B cell (primary cell): ENCODE measurements around the gene TCF25. TPM values are rescaled to one million over a fixed set of nuclear protein-coding genes. Genes with fewer than 3 reads are reported as not detected.

Experiments used
- ATAC-seq: fragments of 200-7000 bp; cut with Tn5 transposase; one replicate; pipeline ENCODE4 v1.10.0; 2021; ENCODE audit warnings: low read depth, mild to moderate bottlenecking, moderate number of reproducible peaks, moderate library complexity
- CTCF ChIA-PET: fragments of 350-600 bp; sonication (Branson Sonifier 250); formaldehyde crosslinking; loops from one replicate; lab custom pipeline; 2021; ENCODE audit warnings: antibody characterized with exemption, inconsistent platforms; lab: Charles Lee
- POLR2A ChIA-PET: fragments of 350-600 bp; sonication (Branson Sonifier 250); formaldehyde crosslinking; loops from one replicate; lab custom pipeline; 2021; ENCODE audit warnings: antibody characterized with exemption; lab: Charles Lee
- DNase-seq: peaks from one replicate; pipeline ENCODE4 v3.0.0; 2013
- H2AFZ ChIP-seq: 2 replicates; pipeline ENCODE4 v1.6.1; 2012; ENCODE audit warnings: mild to moderate bottlenecking, low read depth, low read length; ENCODE audit not compliant: insufficient read depth, poor library complexity, severe bottlenecking
- H3K27ac ChIP-seq, 2 donors: 1 replicate in 1 of 2; 2 replicates in 1 of 2; pipeline ENCODE4 v1.5.1; 2012 to 2013; ENCODE audit warnings: low read length in 2 of 2, mild to moderate bottlenecking in 2 of 2, moderate library complexity in 1 of 2
- H3K27me3 ChIP-seq, 4 experiments: fragments of 200-600 bp in 1 of 4; sonication (generic) in 1 of 4; replicated peaks in 1 of 4; 1 replicate in 2 of 4; 2 replicates in 2 of 4; pipeline versions ENCODE4 v1.6.1 to v1.7.0; 2013 to 2016; ENCODE audit warnings: low read length in 3 of 4, mild to moderate bottlenecking in 2 of 4, mixed read lengths in 1 of 4, moderate library complexity in 1 of 4; ENCODE audit not compliant: insufficient read depth in 4 of 4, control insufficient read depth in 3 of 4; ENCODE audit errors: control extremely low read depth in 1 of 4
- H3K36me3 ChIP-seq, 2 experiments: replicated peaks in 1 of 2; 1 replicate in 1 of 2; 2 replicates in 1 of 2; pipeline versions ENCODE4 v1.6.1 to v1.7.1; 2013; ENCODE audit warnings: low read length in 1 of 2; ENCODE audit not compliant: insufficient read depth in 2 of 2, control insufficient read depth in 1 of 2; ENCODE audit errors: control extremely low read depth in 1 of 2, extremely low read depth in 1 of 2
- H3K4me1 ChIP-seq, 2 donors: fragments of 200-600 bp in 1 of 2; sonication (generic) in 1 of 2; 1 replicate in 1 of 2; 2 replicates in 1 of 2; pipeline versions ENCODE4 v1.5.1 to v1.6.1; 2013 to 2017; ENCODE audit warnings: low read length in 2 of 2; ENCODE audit not compliant: control insufficient read depth in 2 of 2, insufficient read depth in 2 of 2
- H3K4me2 ChIP-seq: replicated peaks from 2 replicates; pipeline ENCODE3; 2012; ENCODE audit warnings: mild to moderate bottlenecking, low read depth, low read length; ENCODE audit not compliant: poor library complexity, severe bottlenecking
- H3K4me3 ChIP-seq, 5 experiments: fragments of 200-600 bp in 1 of 5; sonication (generic) in 1 of 5; 1 replicate in 3 of 5; 2 replicates in 2 of 5; pipeline versions ENCODE4 v1.5.1 to v1.7.0; 2011 to 2016; ENCODE audit warnings: low read length in 4 of 5, mild to moderate bottlenecking in 4 of 5, low read depth in 2 of 5, control low read depth in 1 of 5, moderate library complexity in 1 of 5; ENCODE audit not compliant: insufficient read depth in 1 of 5; ENCODE audit errors: control extremely low read depth in 1 of 5, extremely low read depth in 1 of 5
- H3K79me2 ChIP-seq: fragments of 200-600 bp; sonication (generic); one replicate; pipeline ENCODE4 v1.6.0; 2016; ENCODE audit warnings: low read length; ENCODE audit not compliant: control insufficient read depth, insufficient read depth
- H3K9ac ChIP-seq: fragments of 200-600 bp; sonication (generic); 2 replicates; pipeline ENCODE4 v1.6.1; 2017; ENCODE audit warnings: mild to moderate bottlenecking, low read length, moderate library complexity
- H3K9me3 ChIP-seq, 3 donors: one replicate each; pipeline versions ENCODE4 v1.6.1 to v1.7.1; 2013; ENCODE audit warnings: low read length in 2 of 3; ENCODE audit not compliant: control insufficient read depth in 2 of 3, insufficient read depth in 1 of 3; ENCODE audit errors: control extremely low read depth in 1 of 3
- H4K20me1 ChIP-seq: 2 replicates; pipeline ENCODE4 v1.6.0; 2012; ENCODE audit warnings: mild to moderate bottlenecking, low read length; ENCODE audit not compliant: insufficient read depth, control insufficient read depth, poor library complexity, severe bottlenecking
- H3K27ac Mint-ChIP-seq: one replicate; pipeline ENCODE4 v1.8.0; 2021; ENCODE audit warnings: mixed read lengths
- H3K27me3 Mint-ChIP-seq: one replicate; pipeline ENCODE4 v1.8.0; 2021; ENCODE audit warnings: mixed read lengths
- H3K4me1 Mint-ChIP-seq: one replicate; pipeline ENCODE4 v1.8.0; 2021; ENCODE audit warnings: mixed read lengths
- H3K4me3 Mint-ChIP-seq: one replicate; pipeline ENCODE4 v1.8.0; 2021; ENCODE audit warnings: mixed read lengths
- H3K9me3 Mint-ChIP-seq: one replicate; pipeline ENCODE4 v1.8.0; 2022; ENCODE audit warnings: mixed read lengths; ENCODE audit not compliant: insufficient read depth
- CTCF ChIP-seq: fragments of 200-600 bp; IDR thresholded peaks from one replicate; pipeline ENCODE4 v1.8.0; 2022; ENCODE audit warnings: antibody characterized with exemption, mild to moderate bottlenecking
- EZH2 ChIP-seq: IDR thresholded peaks from 2 replicates; pipeline ENCODE4 v1.6.1; 2012; ENCODE audit warnings: borderline replicate concordance, low read depth, mild to moderate bottlenecking, moderate library complexity, low read length; ENCODE audit not compliant: insufficient read depth, poor library complexity, severe bottlenecking
- WGBS: methylation state at CpG from one replicate; pipeline ENCODE4 v1.1.5; 2013; ENCODE audit warnings: missing lambda C conversion rate; ENCODE audit not compliant: insufficient coverage; 5-methylcytosine and 5-hydroxymethylcytosine counted together
- intact Hi-C: fragments of 100-400 bp; cut with micrococcal nuclease; formaldehyde crosslinking; loops from one replicate; pipeline ENCODE4 v1.10.0; 2022
- polyA plus RNA-seq: library from polyadenylated mRNA; depleted of rRNA; stranded (reverse); fragments of >200 nt; gene quantifications from 2 replicates; pipeline ENCODE4 v1.2.3, GENCODE V29; 2012
- total RNA-seq, 2 donors: library from RNA; stranded (reverse); fragments of 120-200 nt in 1 of 2; gene quantifications; 1 replicate in 1 of 2; 2 replicates in 1 of 2; pipeline versions ENCODE4 v1.2.3 to v1.2.4, GENCODE V29; 2013 to 2022

The TCF25 gene
- total and polyA plus RNA-seq, 2 donors (not counting 1 experiment from before 2014, with no cell fraction given) = 200 to 444 TPM

GRCh38 chr16:89955001-89955685 is 81.8 kb downstream of the TCF25 start:
- POLR2A ChIA-PET = interaction anchor here (0.6 to 0.8 kb wide), 3 partner anchors 38 to 142 kb away, joined by 3 to 4 read pairs (median 3); no protein-coding TSS in a partner anchor
- peak overlapping the region; percentile 81 for H3K27ac Mint-ChIP-seq
- ATAC-seq (no peak), DNase-seq (no peak)
- H3K79me2 ChIP-seq = peaks cover 68% of the 10 kb centered on the region
- H3K4me3 Mint-ChIP-seq = peak overlapping the region; percentile 80
- no peaks in the 10 kb centered on the region for H3K9me3 Mint-ChIP-seq
- peaks cover 76 to 81% of the 10 kb centered on the region in 2 donors for H3K4me1 ChIP-seq
- TF ChIP-seq EZH2 = no peak
- no peak for TF ChIP-seq CTCF
- no peak overlapping the region for H3K4me3 ChIP-seq
- intact Hi-C loops = no loop called here
- H3K4me1 Mint-ChIP-seq = peaks cover 71% of the 10 kb centered on the region
- peaks cover 0 to 45% of the 10 kb centered on the region in 2 experiments for H3K36me3 ChIP-seq
- H3K27me3 Mint-ChIP-seq = no peaks in the 10 kb centered on the region
- WGBS = 88% methylated on average over 12 of the region's 15 CpGs
- H3K4me2 ChIP-seq = peak overlapping the region; percentile 87
- H3K27me3 ChIP-seq = no peaks in the 10 kb centered on the region
- H2AFZ ChIP-seq = no peak overlapping the region
- peaks cover 0 to 17% (median 0%) of the 10 kb centered on the region in 3 donors for H3K9me3 ChIP-seq
- CTCF ChIA-PET = interaction anchor here (1.1 kb wide), 1 partner anchor 45 kb away, joined by 5 read pairs; no protein-coding TSS in a partner anchor
- H4K20me1 ChIP-seq = peaks cover 78% of the 10 kb centered on the region
- H3K9ac ChIP-seq = no peak overlapping the region
- H3K27ac ChIP-seq = no peak overlapping the region
